Calu3 (cell line): ENCODE measurements around the gene LNX2. TPM values are rescaled to one million over a fixed set of nuclear protein-coding genes. Genes with fewer than 3 reads are reported as not detected.

ENCODE experiments used
- Bru-seq: library from RNA; stranded (reverse); fragments of 400-500 nt; gene quantifications from one replicate; lab custom pipeline; 2021; lab: Mats Ljungman, UMichigan
- BruChase-seq, 2 experiments: library from RNA; stranded (reverse); fragments of 400-500 nt; gene quantifications; one replicate each; lab custom pipeline; 2021; lab: Mats Ljungman, UMichigan
- BruUV-seq: library from RNA; stranded (reverse); fragments of 400-500 nt; replicated peaks from 2 replicates; lab custom pipeline; 2021; lab: Mats Ljungman, UMichigan
- CTCF ChIA-PET: fragments of 300-600 bp; sonication (Branson Sonifier 250); formaldehyde crosslinking; loops from one replicate; lab custom pipeline; 2022; ENCODE audit warnings: antibody characterized with exemption; lab: Charles Lee
- DNase-seq: peaks from one replicate; pipeline ENCODE4 v3.0.0; 2022
- H3K27ac Mint-ChIP-seq: one replicate; pipeline ENCODE4 v1.8.0; 2022; ENCODE audit warnings: mixed read lengths; ENCODE audit not compliant: unreplicated experiment
- H3K27me3 Mint-ChIP-seq: one replicate; pipeline ENCODE4 v1.8.0; 2022; ENCODE audit warnings: mixed read lengths; ENCODE audit not compliant: unreplicated experiment
- H3K36me3 Mint-ChIP-seq: one replicate; pipeline ENCODE4 v1.8.0; 2022; ENCODE audit warnings: mild to moderate bottlenecking, moderate library complexity, mixed read lengths; ENCODE audit not compliant: insufficient read depth, unreplicated experiment
- H3K4me1 Mint-ChIP-seq: one replicate; pipeline ENCODE4 v1.8.0; 2022; ENCODE audit warnings: mild to moderate bottlenecking, low read depth, mixed read lengths; ENCODE audit not compliant: unreplicated experiment
- H3K4me3 Mint-ChIP-seq: one replicate; pipeline ENCODE4 v1.8.0; 2022; ENCODE audit warnings: mild to moderate bottlenecking, low read depth, moderate library complexity, mixed read lengths; ENCODE audit not compliant: unreplicated experiment
- H3K9me3 Mint-ChIP-seq: one replicate; pipeline ENCODE4 v1.8.0; 2022; ENCODE audit warnings: low read depth, mixed read lengths; ENCODE audit not compliant: unreplicated experiment
- CTCF ChIP-seq: fragments of 200-600 bp; IDR thresholded peaks from one replicate; pipeline ENCODE4 v1.8.0; 2022; ENCODE audit warnings: antibody characterized with exemption; ENCODE audit not compliant: unreplicated experiment
- intact Hi-C: fragments of 100-400 bp; cut with micrococcal nuclease; formaldehyde crosslinking; loops from one replicate; pipeline ENCODE4 v1.10.0; 2022; ENCODE audit not compliant: unreplicated experiment
- long read RNA-seq: library from polyadenylated mRNA; stranded (forward); transcript quantifications from one replicate; pipeline ENCODE4 v2.0.0, GENCODE V29; 2022
- total RNA-seq: library from RNA; stranded (reverse); gene quantifications from 2 replicates; pipeline ENCODE4 v1.2.3, GENCODE V29; 2022

The LNX2 gene
- 11.0 and 13.3 TPM in 2 replicates for total RNA-seq
- Bru-seq, nascent RNA = percentile 83 among the genes with signal in this experiment
- BruChase-seq, experiment 1, labeled RNA remaining after a 6-hour chase = percentile 66 among the genes with signal in this experiment
- percentile 72 among the genes with signal in this experiment for BruChase-seq, experiment 2, labeled RNA remaining after a 2-hour chase
- long read RNA-seq, full-length matches to known transcripts = 7 of 12 reads
- long read RNA-seq, partial matches to known transcripts = 1 of 12 reads
- long read RNA-seq, other reads (novel, unspliced or antisense) = 4 of 12 reads

DNA sequence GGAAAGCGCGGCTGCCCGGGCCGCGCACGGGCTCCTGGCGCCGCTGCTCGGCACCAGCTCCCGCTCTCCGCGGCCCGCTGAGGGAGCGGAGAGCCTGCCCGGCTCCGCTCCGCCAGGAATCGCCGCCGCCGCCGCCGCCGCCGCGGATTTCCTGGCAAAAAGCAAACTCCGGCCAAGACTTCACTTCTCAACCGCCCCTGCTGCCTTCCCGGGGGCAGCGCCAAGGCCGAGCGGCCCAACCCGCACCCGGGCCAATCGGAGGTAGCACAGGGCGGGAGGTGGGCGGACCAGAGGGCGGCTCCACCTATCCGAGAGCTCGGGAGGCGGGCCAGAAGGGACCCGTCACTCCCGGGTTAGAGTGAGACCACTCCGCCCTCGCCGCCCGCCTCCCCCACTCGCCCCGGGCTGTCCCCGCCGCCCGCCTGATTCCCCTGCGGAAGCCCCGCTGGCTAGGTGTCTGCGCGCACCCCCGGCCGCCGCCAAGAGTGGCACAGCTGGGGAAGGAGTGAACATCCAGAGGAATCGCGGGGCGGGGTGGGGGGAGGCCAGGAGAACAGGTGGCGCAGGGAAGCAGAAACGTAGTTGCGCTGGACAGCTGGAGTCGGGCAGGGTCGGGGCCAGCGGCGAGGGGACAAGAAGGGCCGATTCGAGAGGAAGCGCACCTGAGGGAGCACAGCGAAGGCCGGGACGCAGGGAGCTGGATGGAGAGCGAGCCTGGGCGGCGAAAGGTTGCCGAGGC, at the start of gene LNX2:
Gene LNX2 (minus strand): TSS at position 153 of the 739 bp plus-strand sequence. CDS start 38,826 bp downstream, outside the sequence.
- TF ChIP-seq CTCF = no peak
- intact Hi-C loops = no loop called here
- CTCF ChIA-PET = interaction anchor here (0.8 kb wide), 1 partner anchor 87 kb away, joined by 3 read pairs; no protein-coding TSS in a partner anchor
- Mint-ChIP-seq H3K27ac (peak within 1 kb of the TSS; percentile 84), H3K4me3 (peak within 1 kb of the TSS; percentile 87), H3K27me3 (no peaks in the 10 kb centered on the region), H3K4me1 (peaks cover 45% of the 10 kb centered on the region), H3K9me3 (no peaks in the 10 kb centered on the region), H3K36me3 (peaks cover 62% of the 10 kb centered on the region)
- no TSS peak for BruUV-seq
- peak; percentile 95 for DNase-seq

DNA sequence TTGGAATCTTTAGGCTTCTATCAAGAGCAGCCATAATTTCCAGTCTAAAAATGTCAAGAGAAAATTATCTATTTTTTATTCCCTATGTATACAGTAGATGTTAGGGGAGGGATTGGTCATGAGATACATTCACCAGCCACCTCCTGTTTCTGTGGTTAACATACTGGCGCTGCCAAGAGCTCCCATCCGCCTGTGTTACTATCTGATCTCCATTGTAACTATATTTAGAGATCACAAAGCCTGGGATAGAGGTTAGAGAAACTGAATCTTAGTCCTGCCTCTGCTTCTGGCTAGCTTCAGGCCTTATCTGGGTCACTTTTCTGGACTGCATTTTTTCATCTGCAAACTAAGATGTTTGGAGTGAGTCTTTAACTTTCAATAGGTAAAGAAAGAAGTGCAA, 47.6 kb upstream of the LNX2 start:
- TF ChIP-seq CTCF = no peak
- no peaks in the 10 kb centered on the region for H3K4me1 Mint-ChIP-seq
- CTCF ChIA-PET = no interaction called here
- H3K27ac Mint-ChIP-seq = no peak overlapping the region
- DNase-seq = no peak
- intact Hi-C loops = no loop called here
- BruUV-seq = no TSS peak
- no peaks in the 10 kb centered on the region for H3K9me3 Mint-ChIP-seq
- H3K36me3 Mint-ChIP-seq = peaks cover 5% of the 10 kb centered on the region
- no peaks in the 10 kb centered on the region for H3K27me3 Mint-ChIP-seq
- H3K4me3 Mint-ChIP-seq = no peak overlapping the region

DNA sequence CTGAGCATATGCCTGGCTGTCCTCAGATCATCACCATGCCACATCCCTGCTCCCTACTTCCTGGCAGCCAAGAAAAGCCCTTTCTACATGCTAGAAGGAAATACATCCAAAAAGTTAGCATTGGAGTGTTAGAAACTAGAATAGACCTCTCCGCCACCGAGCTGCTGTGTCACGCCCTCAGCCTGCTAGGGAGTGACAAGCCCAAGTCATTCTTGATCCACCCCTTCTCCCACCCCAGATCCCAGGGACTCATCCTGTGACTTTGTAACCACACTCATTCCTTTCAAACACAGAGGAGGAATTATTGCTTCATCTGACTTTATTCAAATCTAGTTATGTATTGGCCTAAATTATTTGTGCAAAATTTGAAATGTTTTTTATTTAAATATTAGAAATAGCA, 46.6 kb upstream of the LNX2 start:
- Mint-ChIP-seq H3K27ac (no peak overlapping the region), H3K27me3 (no peaks in the 10 kb centered on the region), H3K9me3 (no peaks in the 10 kb centered on the region), H3K4me3 (no peak overlapping the region), H3K4me1 (no peaks in the 10 kb centered on the region), H3K36me3 (peaks cover 5% of the 10 kb centered on the region)
- CTCF ChIA-PET = no interaction called here
- TSS peak; percentile 71 for BruUV-seq
- DNase-seq = no peak
- TF ChIP-seq CTCF = no peak
- intact Hi-C loops = no loop called here

DNA sequence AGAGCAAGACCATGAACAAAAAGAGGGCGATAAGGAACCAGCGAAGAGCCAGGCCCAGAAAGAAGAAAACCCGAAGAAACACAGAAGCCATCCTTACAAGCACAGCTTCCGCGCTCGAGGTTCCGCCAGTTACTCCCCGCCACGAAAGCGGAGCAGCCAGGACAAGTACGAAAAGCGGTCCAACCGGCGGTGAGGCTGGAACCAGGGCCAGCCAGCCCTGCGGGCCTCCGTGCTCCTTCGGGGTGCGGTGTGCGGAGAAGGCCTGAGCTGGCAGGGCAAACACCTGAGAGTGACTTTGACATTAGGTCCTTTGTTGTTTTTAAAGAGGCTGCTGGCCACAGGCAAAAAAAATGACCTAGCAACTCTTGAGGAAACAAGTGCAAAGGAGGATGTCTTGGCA, 45.4 kb upstream of the LNX2 start:
- no TSS peak for BruUV-seq
- CTCF ChIA-PET = interaction anchor here (0.7 to 0.9 kb wide), 2 partner anchors 136 to 161 kb away, joined by 3 read pairs; no protein-coding TSS in a partner anchor

More for the DNA sequence above, 45.4 kb upstream of the LNX2 start:
- intact Hi-C loops = no loop called here
- Mint-ChIP-seq H3K27ac (no peak overlapping the region), H3K36me3 (peaks cover 5% of the 10 kb centered on the region), H3K4me3 (no peak overlapping the region), H3K27me3 (no peaks in the 10 kb centered on the region), H3K9me3 (no peaks in the 10 kb centered on the region), H3K4me1 (no peaks in the 10 kb centered on the region)
- DNase-seq = no peak
- TF ChIP-seq CTCF = no peak
